NCI-H2029 treated with DMSO at 0.1 percent for 48 hours (cell line): Measurements from ENCODE around the gene LCE2B.
"Not testable (repeated sequence)": the region's sequence is repeated elsewhere in the genome, so short reads cannot be mapped to it uniquely, and the experiment has no call there.

ENCODE experiments used
- DNase-seq: peaks from one replicate; lab custom pipeline; 2025; lab: John Stamatoyannopoulos, UW

Gene LCE2B, protein sequence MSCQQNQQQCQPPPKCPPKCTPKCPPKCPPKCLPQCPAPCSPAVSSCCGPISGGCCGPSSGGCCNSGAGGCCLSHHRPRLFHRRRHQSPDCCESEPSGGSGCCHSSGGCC

DNA sequence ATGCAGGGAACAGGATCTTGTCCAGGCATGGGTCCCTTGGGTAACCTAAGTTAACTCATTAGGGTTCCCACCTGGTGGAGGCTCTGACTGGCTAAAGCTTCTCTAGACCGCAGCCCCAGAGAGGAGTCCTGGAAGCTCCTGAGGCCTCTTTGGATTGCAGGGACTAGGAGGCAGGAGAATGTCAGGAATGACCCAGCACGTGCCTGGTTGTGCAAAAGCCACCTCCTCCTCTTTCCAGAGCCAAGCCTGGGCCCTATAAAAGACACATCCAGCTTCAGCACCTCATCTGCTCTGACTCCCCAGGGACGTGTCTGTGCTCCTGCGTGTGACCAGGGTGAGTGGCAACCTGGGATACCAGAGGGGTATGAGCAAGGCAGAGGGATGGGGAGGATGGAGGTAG, at the start of gene LCE2B:
LCE2B (plus strand) TSS at position 301 of the 400 bp plus-strand sequence. CDS start 721 bp downstream, outside the sequence.
- DNase-seq = not testable (repeated sequence)

DNA sequence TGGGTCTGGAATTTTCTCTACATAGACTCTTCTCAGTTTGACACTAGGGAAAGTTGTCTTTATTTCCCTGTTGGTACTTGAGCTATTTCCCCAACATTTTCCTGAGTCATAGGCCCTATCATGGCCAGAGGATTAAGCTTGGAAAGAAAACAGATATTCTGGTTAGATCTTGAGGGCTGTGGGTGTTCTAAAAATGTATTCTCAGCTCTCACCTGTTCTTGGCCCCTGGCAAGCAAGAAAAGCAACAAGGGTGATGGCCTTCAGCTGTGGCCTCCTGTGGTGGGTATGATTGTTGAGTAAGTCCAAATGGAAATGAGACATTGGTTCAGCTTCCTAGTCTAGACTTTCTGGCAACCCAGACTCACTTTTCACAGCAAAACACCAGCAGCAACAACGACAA, 45.6 kb upstream of the LCE2B start:
- no peak for DNase-seq

DNA sequence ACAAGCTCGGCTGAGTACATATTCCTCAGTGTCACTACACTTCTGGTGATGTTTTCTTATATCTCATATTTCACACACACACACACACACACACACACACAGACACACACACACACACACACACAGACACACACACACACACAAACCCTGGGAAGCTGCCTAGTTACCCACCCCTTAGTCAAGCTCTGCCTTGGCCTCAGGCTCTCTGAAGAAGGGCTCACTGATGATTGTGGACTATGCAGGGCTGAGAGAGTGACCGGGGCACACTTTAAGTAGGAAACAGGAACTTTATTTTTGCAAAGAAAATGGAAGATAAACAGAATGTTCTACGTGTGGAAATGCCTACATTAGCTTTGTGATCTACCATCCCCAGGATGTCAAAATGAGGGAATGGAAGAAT, 42.0 kb upstream of the LCE2B start:
- no peak for DNase-seq

DNA sequence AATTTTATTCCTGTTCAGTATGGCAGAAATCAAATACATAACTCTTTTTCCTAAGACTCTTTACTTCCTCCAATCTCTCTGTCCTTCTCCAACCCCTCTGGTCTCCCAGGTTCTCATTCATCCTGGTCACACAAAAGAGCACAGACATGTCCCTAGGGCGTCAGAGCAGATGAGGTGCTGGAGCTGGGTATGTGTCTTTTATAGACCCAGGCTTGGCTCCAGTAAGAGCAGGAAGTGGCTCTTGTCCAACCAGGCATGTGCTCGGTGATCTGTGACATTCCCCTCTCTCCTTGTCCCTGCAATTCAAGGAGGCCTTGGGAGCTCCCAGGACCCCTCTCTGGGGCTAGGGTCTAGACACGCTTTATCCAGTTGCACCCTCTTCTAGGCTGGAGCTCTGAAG, 40.8 kb upstream of the LCE2B start:
- DNase-seq = no peak

DNA sequence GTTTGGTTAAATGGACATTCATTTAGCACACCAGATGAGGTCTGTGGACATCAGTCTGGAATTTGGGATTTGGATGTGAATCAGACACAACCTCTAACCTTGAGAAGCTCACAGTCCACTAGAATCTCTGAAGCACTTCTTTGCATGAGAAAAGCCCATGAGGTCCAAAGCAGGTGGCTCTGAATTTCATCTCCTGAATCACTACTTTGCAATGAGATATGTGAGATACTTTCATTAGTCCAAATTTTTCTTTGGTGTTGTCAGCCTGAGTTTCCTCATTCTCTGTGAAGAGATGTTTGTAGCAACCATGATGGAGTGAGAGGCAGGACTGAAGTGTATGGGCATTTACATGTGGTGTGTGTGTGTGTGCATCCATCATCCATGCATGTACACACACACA, 39.3 kb upstream of the LCE2B start:
- no peak for DNase-seq

DNA sequence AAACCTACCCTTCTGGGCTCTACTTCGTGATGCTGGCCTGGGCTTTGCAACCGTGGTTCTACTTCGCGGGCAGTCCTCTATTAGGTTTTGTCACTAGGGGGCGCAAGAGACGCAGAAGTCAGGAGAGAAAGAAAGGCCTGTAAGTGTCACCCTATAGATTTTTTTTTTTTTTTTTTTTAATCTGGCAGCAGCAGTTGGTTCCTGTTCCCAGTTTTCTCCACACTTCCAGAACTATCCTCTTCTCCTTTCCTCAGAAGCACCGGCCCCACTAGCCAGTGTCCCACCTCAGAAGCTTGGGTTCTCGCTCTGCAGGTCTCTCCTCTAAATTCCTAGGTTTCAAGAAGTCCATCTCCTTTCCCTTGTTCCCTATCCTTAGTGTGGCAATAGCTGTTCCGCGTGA, 31.8 kb upstream of the LCE2B start:
- DNase-seq = no peak

DNA sequence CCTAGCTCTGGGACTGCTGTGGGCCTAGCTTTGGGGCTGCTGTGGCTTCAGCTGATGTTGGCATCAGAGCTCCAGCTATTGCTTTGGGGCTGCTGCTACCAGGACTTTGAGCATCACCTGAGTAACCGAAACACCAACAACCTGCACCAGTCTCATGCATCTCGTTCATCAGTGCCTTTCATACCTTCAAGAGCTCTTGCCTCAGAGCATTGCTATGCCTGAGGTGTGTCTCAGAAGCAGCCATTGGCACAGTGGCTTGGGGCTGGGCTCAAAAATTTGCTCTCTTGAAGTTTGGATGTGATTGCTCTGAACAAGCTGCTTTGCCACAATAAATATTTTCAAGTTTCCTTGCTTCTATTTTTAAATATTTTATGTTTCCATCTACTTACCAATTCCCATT, 29.5 kb upstream of the LCE2B start:
- no peak for DNase-seq

DNA sequence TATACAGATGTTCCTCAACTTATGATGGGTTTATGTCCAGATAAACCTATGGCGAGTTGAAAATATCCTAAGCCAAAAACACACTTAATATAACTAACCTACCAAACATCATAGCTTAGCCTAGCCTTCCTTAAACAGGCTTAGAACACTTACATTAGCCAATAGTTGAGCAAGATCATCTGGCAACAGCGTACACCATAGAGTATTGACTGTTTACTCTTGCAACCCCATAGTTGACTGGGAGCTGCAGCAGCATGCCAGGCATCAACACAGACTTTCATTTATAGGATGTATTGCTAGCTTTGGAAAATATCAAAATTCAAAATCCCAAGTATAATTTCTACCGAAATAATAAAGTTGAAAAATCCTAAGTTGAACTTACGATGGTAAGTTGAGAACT, 28.2 kb upstream of the LCE2B start:
- no peak for DNase-seq

DNA sequence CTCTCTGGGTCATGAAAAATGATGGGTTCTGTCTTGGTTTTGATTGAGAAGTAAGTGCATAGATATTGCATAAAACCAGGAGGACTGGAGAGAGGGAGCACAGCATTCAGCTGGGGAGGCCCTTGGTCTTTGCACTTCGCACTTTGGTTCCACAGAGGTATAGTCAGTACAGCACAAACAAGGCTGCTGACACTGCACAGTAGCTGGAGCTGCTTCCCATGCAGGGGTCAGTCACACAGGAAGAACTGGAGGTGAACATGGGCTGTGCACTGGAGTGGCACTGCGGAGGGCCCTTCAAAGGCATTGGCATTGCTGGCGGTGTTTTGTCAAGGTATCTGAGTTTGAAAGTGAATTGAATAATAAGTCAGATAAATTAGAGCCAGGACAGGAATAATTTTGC, 27.3 kb upstream of the LCE2B start:
- DNase-seq = no peak

DNA sequence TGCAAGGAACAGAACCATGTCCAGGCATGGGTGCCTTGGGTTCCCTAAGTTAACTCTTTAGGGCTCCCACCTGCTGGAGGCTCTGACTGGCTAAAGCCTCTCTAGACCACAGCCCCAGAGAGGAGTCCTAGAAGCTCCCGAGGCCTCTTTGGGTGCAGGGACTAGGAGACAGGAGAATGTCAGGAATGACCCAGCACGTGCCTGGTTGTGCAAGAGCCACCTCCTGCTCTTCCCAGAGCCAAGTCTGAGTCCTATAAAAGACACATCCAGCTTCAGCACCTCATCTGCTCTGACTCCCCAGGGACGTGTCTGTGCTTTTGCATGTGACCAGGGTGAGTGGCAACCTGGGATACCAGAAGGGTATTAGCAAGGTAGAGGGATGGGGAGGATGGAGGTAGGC, 22.8 kb upstream of the LCE2B start, which contains the start of gene LCE2D:
LCE2D (plus strand) TSS at position 283 of the 400 bp plus-strand sequence. CDS start 726 bp downstream, outside the sequence.
- DNase-seq = no peak

DNA sequence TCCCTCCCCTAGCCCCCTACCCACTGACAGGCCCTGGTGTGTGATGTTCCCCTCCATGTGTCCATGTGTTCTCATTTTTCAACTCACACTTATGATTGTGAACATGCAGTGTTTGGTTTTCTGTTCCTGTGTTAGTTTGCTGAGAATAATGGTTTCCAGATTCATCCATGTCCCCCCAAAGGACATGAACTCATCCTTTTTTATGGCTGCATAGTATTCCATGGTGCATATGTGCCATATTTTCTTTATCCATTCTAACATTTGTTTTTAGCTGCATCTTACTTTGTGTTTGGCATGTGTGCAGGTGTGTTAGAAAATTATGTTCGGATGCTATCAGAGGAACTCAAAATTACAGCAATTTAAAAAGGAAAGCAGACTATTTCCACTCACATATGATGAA, 19.8 kb upstream of the LCE2B start:
- DNase-seq = not testable (repeated sequence)

DNA sequence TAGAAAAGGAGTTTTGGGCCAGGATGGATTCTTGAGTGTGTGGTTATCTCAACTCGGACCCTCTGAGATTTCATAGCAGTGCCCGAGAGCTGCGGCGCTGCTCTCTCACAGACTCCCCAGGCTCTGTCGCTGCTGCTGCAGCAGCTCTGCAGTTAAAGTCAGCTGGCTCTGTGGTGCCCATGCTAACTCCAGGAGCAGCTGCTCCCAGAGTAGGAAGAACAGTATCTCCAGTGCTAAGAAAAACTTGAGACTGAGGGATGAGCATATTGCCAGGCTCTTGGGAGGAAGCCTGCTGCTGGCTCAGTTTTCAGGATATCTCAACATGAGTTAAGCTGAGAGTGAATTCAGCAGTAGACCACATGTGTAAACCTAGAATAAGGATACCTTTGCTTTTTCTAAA, 18.3 kb upstream of the LCE2B start:
- no peak for DNase-seq

DNA sequence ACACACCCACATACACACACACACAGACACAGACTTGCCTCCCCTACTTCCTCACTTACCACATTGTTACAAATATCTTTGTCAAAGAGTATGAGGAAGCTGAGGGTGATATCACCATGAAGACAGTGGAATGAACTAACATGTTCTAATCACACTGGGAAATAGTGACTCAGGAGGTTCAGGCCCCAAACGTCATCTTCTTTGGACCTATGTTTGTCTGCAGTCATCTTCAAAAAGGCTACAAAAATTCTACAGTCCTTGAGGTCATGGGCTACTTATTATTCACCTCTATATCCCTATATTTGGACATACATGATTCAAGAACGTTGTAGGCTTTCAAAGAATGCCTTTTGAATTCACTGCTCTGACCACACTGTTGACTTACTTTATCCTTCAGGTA, 12.9 kb upstream of the LCE2B start:
- no peak for DNase-seq

DNA sequence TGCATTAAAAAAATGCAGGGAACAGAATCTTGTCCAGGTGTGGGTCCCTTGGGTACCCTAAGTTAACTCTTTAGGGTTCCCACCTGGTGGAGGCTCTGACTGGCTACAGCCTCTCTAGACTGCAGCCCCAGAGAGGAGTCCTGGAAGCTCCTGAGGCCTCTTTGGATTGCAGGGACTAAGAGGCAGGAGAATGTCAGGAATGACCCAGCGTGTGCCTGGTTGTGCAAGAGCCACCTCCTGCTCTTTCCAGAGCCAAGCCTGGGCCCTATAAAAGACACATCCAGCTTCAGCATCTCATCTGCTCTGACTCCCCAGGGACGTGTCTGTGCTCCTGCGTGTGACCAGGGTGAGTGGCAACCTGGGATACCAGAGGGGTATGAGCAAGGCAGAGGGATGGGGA, 10.9 kb upstream of the LCE2B start, which contains the start of gene LCE2C:
LCE2C (plus strand) TSS at position 297 of the 400 bp plus-strand sequence. CDS start 737 bp downstream, outside the sequence.
- DNase-seq = not testable (repeated sequence)

DNA sequence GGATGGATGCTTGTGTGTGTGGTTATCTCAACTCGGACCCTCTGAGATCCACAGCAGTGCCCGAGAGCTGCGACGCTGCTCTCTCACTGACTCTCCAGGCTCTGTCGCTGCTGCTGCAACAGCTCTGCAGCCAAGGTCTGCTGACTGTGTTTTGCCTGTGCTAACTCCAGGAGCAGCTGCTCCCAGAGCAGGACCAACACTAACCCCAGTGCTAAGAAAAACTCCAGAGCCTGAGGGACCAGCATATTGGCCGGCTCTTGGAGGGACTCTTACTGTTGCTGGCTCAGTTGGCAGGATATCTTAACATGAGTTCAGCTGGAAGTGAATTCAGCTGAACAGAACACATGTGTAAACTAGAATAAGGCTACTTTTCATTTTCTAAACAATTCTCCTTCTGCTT, 6.5 kb upstream of the LCE2B start:
- no peak for DNase-seq

DNA sequence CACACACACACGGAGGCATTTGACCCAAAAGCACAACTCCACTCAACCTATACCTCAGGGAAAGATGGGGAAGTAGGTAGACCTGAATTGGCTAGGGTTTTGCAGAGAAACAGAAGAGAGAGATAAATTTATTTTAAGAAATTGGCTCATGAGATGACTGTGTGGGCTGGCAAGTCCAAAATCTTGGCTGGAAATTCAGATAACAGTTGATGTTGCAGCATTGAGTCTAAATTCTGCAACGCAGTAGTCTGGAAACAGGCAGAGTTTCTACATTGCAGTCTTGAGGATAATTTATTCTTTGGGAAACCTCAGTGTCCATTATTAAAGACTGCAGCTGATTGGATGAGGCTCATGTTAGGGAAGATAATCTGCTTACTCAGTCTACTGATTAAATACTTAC, 4.3 kb upstream of the LCE2B start:
- no peak for DNase-seq

DNA sequence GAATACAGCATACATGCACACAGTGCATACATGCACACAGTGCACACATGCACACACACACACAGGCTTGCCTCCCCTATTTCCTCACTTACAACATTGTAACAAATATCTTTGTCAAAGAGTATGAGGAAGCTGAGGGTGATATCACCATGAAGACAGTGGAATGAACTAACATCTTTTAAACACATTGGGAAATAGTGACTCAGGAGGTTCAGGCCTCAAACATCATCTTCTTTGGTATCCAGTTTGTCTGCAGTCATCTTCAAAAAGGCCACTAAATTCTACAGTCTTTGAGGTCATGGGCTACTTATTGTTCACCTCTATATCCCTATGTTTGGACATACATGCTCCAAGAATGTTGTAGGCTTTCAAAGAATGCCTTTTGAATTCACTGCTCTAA, 2.1 kb upstream of the LCE2B start:
- no peak for DNase-seq

DNA sequence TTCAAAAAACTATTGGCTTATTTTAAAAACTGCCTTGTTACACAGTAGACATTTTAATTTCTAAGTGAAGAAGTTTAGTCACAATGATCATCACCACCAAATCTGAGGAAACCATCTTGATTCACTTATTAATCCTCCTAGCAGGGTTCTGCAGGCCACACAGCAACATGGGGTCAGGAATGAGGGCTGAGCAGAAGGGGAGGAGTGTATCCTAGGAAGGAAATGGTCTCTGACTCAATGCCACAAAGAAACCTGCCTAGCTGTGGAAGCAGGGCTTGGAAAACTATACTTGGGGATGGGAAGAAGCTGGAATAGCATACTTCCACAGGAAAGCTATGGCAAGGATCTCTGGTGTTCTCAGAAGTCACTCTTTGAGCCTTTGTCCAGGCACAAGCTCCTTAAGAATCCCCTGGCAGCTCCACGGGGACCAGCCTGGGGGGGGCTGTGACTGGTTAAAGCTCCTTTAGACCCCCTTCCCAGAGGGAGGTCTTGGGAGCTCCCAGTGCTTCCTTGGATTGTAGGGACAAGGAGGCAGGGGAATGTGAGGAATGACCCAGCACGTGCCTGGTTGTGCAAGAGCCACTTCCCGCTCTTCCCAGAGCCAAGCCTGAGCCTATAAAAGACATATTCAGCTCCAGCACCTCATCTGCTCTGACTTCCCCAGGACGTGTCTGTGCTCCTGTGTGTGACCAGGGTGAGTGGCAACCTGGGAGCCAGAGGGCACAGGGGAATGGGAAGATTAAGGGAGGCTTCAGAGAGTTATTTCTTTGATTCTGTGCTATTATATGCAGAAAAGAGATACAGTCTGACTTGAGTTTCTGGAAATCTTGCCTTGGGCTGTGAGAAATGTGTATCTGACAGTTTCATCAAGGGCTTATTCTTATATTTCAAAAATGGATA, 12.0 kb downstream of the LCE2B start, which contains the start of gene LCE2A:
LCE2A (plus strand) TSS at position 645 of the 900 bp plus-strand sequence. CDS start 557 bp downstream, outside the sequence.
- DNase-seq = no peak

DNA sequence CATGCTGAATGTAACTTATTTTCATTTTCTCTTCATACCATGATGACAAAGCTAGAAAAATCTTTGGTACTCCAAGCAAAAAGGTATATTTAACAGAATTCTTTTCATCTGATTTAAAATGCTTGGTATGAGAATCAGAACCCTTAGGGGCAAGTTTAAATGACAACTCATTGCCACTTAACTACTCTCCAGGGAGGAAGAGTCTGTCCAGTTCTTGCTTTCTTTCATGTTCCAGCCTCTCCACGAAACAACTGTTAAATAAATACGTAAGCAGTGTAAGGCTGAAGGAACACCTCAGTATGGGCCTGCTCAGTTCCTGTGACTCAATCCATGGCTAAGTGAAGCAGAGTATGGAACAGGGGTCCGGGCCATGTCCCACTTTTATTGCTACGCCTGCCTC, 13.8 kb downstream of the LCE2B start:
- no peak for DNase-seq

DNA sequence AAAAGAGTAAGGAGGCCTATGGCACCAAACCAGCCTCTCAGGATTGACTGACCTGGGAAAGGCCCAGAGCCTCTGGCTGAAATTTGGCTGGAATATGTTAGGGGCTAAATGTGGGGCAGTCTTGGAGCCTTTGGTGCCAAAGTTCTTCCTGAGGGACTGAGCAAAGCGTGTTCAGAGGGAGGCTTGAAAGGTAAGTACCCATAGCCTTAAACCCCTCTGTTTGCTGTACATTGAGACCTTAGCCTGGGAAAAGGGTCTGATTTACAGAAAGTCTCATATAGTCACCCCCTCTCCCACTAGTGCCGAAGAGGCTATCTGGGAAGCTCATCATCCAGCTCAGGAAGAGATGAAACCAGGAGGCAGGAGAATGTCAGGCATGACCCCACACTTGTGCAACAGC, 21.9 kb downstream of the LCE2B start, which contains the start of gene LCE4A:
LCE4A (plus strand) TSS at position 301 of the 400 bp plus-strand sequence. CDS start 916 bp downstream, outside the sequence.
- no peak for DNase-seq

DNA sequence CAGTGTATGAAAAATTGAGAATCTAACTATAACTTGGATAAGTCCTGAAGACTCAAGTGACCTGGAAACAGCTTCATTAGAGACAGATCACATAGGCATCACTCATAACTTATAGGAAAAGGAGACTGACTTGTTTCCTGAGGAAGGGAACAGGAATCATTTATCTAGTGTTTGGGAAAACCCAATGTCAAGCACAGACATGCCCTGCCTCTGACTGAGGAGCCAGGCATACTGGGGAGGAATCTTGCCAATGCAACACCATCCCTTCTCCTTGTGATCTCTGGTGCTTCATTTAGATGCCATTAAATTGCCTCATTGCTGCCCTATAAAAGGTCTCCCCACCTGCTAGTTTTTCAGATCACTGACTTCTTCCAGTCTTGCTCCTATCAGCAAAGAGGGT, 32.3 kb downstream of the LCE2B start:
- DNase-seq = no peak

DNA sequence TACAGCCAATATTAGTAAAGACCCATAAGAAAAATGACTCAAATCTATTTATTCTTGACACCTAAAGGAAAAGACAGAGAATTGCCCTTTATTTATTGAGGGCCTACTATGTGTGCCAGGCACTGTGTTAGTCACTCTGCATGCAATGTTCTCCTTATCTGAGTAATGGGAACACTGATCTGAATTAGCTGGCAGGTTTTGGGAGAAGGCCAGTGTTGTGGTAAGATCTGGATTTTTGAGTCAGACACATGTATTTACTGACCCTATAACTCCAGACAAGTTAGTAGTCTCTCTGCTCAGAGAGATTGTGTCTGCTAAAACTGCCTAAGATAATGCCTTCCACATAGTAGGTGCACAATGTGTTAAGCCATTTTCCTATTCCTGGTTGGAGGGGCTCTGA, 39.3 kb downstream of the LCE2B start:
- DNase-seq = no peak

DNA sequence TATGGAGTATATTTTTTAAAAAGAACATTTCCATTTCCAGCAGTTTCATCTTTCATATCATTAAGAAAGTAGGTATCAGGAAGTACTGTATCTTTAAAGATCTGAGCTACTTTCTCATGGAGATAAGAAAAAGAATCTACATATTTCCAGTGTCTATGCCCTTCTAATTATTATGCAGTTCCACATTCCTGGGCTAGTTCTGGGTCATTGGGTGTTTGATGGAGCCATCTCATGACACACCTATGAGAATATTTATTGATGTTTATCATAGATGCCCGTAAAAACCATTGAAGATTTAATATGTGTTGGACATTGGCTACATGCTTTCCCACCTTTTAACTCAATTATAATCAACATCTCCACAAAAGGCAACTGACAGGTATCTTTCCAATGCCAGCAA, 43.1 kb downstream of the LCE2B start:
- no peak for DNase-seq
